DOHH2 (cell line): ENCODE results near the gene MT4.

ENCODE experiments used
- CTCF ChIP-seq: fragments of 200-600 bp; sonication (generic); IDR thresholded peaks from one replicate; pipeline ENCODE4 v1.5.1; 2014; ENCODE audit warnings: antibody characterized with exemption, mild to moderate bottlenecking, low read depth, low read length; ENCODE audit not compliant: poor library complexity, severe bottlenecking
- EZH2phosphoT487 ChIP-seq: fragments of 200-600 bp; sonication (generic); IDR thresholded peaks from 2 replicates; pipeline ENCODE4 v1.6.1; 2017; ENCODE audit warnings: borderline replicate concordance, mild to moderate bottlenecking, antibody characterized with exemption, low read length, moderate library complexity, mixed read lengths

GRCh38 chr16:56515665-56516064 lies 49.2 kb upstream of the MT4 start:
- TF ChIP-seq CTCF (no peak), EZH2phosphoT487 (no peak)
